Gastroesophageal sphincter (tissue), 2 donors: ENCODE data around the gene FAM53B.

Source experiments
- POLR2A ChIP-seq, 2 donors: fragments of 450-650 bp; IDR thresholded peaks; one replicate each; pipeline ENCODE4 v1.6.1; 2017; ENCODE audit warnings: antibody characterized with exemption in 2 of 2, mild to moderate bottlenecking in 2 of 2, moderate library complexity in 1 of 2
- POLR2AphosphoS5 ChIP-seq: sonication (generic); formaldehyde crosslinking; IDR thresholded peaks from one replicate; pipeline ENCODE4 v1.6.1; 2017; ENCODE audit warnings: antibody characterized with exemption

GRCh38 chr10:124677293-124677699 lies 66.9 kb downstream of the FAM53B start:
- TF ChIP-seq POLR2A (IDR thresholded peaks at IDR 0.05) (no peak), POLR2AphosphoS5 (no peak)
